Measurements from ENCODE around the gene YOD1. TPM values are rescaled to one million over a fixed set of nuclear protein-coding genes. Genes with fewer than 3 reads are reported as not detected.
"Not testable (repeated sequence)": the region's sequence is repeated elsewhere in the genome, so short reads cannot be mapped to it uniquely, and the experiment has no call there.

Gene YOD1
- total RNA-seq, 1 donor from 2014 or later: 8.0 TPM

DNA sequence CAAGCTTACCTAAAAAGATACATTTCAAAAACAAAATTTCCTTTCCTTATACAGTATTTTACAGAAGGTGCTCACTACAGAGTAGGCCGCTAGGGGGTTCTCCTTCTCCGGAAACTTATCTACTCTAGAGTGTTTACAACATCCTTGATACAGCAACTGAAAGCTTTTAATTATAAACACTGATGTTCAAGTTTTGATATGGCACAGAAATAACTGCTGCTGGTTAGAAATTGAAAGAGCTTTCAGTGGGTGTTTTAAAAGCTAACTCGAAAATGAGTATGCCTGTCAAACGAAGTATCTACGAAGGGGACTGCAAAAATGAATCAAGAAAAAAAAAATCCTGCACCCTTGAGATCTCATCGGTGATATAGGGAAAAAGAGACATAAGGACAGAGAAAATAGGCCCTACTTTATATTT is 1.0 kb downstream of the YOD1 start:
- H3K27me3 Mint-ChIP-seq: peaks cover 2% of the 10 kb centered on the region
- H3K9me3 Mint-ChIP-seq: no peaks in the 10 kb centered on the region
- peaks cover 31% of the 10 kb centered on the region for H3K36me3 Mint-ChIP-seq (ENCODE audit: low read depth)
- peaks cover 48% of the 10 kb centered on the region for H3K4me1 Mint-ChIP-seq
- intact Hi-C loops (cut with micrococcal nuclease): loop anchor here (1.0 to 5.0 kb wide), 6 partner anchors 28 to 702 kb away; partner anchors contain the start of genes CD46 and FCMR
- H3K4me3 Mint-ChIP-seq: peak overlapping the region; percentile 98
- peak overlapping the region; percentile 96 for H3K27ac Mint-ChIP-seq
- peak; percentile 86 for DNase-seq

GRCh38 chr1:207049514-207049913 is 1.5 kb downstream of the YOD1 start:
- peaks cover 50% of the 10 kb centered on the region for H3K4me1 Mint-ChIP-seq
- no peaks in the 10 kb centered on the region for H3K9me3 Mint-ChIP-seq
- peak overlapping the region; percentile 96 for H3K27ac Mint-ChIP-seq
- intact Hi-C loops (cut with micrococcal nuclease): no loop called here
- peaks cover 2% of the 10 kb centered on the region for H3K27me3 Mint-ChIP-seq
- DNase-seq: no peak
- peak overlapping the region; percentile 98 for H3K4me3 Mint-ChIP-seq
- H3K36me3 Mint-ChIP-seq (ENCODE audit: low read depth): peaks cover 34% of the 10 kb centered on the region

GRCh38 chr1:207049054-207049453 is 2.0 kb downstream of the YOD1 start:
- H3K27ac Mint-ChIP-seq: no peak overlapping the region
- H3K9me3 Mint-ChIP-seq: no peaks in the 10 kb centered on the region
- intact Hi-C loops (cut with micrococcal nuclease): no loop called here
- DNase-seq: no peak
- H3K4me3 Mint-ChIP-seq: peak overlapping the region; percentile 98
- H3K4me1 Mint-ChIP-seq: peaks cover 47% of the 10 kb centered on the region
- peaks cover 2% of the 10 kb centered on the region for H3K27me3 Mint-ChIP-seq
- peaks cover 37% of the 10 kb centered on the region for H3K36me3 Mint-ChIP-seq (ENCODE audit: low read depth)

- DNase-seq: no peak
- Mint-ChIP-seq H3K9me3 (no peaks in the 10 kb centered on the region), H3K4me3 (no peak overlapping the region), H3K27ac (no peak overlapping the region), H3K4me1 (peaks cover 42% of the 10 kb centered on the region), H3K36me3 (ENCODE audit: low read depth) (peaks cover 41% of the 10 kb centered on the region), H3K27me3 (peaks cover under 1% of the 10 kb centered on the region)
- intact Hi-C loops (cut with micrococcal nuclease): no loop called here
These were observed 3.0 kb downstream of the YOD1 start for GRCh38 chr1:207048041-207048440.

- H3K36me3 Mint-ChIP-seq (ENCODE audit: low read depth): peaks cover 41% of the 10 kb centered on the region
- no peak overlapping the region for H3K27ac Mint-ChIP-seq
- intact Hi-C loops (cut with micrococcal nuclease): no loop called here
- no peak for DNase-seq
- H3K27me3 Mint-ChIP-seq: no peaks in the 10 kb centered on the region
- H3K4me3 Mint-ChIP-seq: no peak overlapping the region
- no peaks in the 10 kb centered on the region for H3K9me3 Mint-ChIP-seq
- peaks cover 36% of the 10 kb centered on the region for H3K4me1 Mint-ChIP-seq
These were observed 3.5 kb downstream of the YOD1 start for GRCh38 chr1:207047505-207047904.

GRCh38 chr1:207045453-207045852 is 5.6 kb downstream of the YOD1 start:
- Mint-ChIP-seq H3K36me3 (ENCODE audit: low read depth) (peaks cover 41% of the 10 kb centered on the region), H3K27me3 (no peaks in the 10 kb centered on the region), H3K4me3 (no peak overlapping the region), H3K9me3 (no peaks in the 10 kb centered on the region), H3K27ac (no peak overlapping the region), H3K4me1 (peaks cover 27% of the 10 kb centered on the region)
- DNase-seq: no peak
- intact Hi-C loops (cut with micrococcal nuclease): no loop called here

GRCh38 chr1:207041397-207041796 is 9.6 kb downstream of the YOD1 start:
- H3K4me3 Mint-ChIP-seq; H3K4me1 Mint-ChIP-seq; intact Hi-C loops (cut with micrococcal nuclease); H3K27me3 Mint-ChIP-seq; H3K9me3 Mint-ChIP-seq; DNase-seq; H3K27ac Mint-ChIP-seq: not testable (repeated sequence)
- H3K36me3 Mint-ChIP-seq (ENCODE audit: low read depth): peaks cover 16% of the 10 kb centered on the region

DNA sequence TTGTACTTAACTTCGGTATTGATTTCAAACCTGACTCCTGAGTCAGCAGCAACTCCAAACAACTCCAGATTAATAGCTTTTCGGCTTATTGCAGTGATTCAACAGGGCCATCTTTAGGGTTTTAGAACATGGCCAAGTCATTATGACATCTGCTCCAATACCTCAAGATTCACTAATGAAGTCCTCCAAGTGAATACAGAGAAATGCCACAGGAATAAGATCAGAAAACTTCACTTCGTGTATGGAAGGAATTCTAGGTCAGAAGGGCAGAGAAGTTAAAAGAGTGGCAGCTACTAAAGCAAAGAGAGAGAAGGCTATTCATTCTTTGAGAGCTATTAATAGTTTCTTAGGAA is 10.9 kb downstream of the YOD1 start:
- Mint-ChIP-seq H3K4me1 (peaks cover 5% of the 10 kb centered on the region), H3K9me3 (no peaks in the 10 kb centered on the region), H3K36me3 (ENCODE audit: low read depth) (peaks cover 10% of the 10 kb centered on the region)

DNA sequence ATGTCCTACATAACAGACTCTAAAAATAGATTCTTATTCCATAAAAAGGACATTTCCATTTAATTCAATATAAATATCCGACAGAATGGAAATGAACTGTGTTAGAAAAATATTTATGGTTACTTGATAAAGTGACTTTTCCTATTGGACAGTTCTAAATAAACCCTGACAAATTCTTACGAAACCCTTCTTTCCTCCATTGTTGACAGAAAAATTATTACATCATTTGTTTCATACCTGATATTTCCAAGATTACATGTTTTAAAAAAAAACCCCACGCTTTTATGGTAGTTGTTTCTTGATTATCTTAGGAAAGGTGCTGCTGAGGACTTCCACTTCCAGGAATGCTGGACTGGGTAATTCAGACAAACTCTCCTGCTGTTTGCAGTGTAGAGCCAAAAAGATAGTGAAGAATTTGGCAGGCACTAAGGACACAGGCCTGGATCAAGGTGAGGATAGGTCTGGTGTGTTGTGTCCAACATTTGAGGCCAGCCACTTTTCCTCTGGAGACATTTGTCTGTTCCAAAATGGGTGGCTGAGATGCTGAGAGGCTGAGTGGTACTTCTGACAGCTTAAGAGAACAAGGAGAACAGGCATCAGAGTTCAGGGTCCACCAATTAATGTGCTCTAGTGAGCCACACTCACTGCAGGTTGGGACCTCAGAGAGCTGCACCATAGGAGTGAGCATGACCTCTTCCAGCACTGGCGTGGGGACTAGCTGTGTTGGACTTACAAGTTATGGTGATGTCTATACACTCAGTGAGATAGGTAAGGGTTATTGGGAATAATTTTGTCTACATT is 11.4 kb downstream of the YOD1 start:
- DNase-seq: no peak
- Mint-ChIP-seq H3K36me3 (ENCODE audit: low read depth) (peaks cover 7% of the 10 kb centered on the region), H3K9me3 (no peaks in the 10 kb centered on the region), H3K4me1 (peaks cover under 1% of the 10 kb centered on the region), H3K27me3 (peaks cover 1% of the 10 kb centered on the region), H3K27ac (no peak overlapping the region), H3K4me3 (no peak overlapping the region)
- intact Hi-C loops (cut with micrococcal nuclease): no loop called here

More for the DNA sequence above, 10.9 kb downstream of the YOD1 start:
- Mint-ChIP-seq H3K27me3 (peaks cover 1% of the 10 kb centered on the region), H3K4me3 (no peak overlapping the region), H3K27ac (no peak overlapping the region)
- intact Hi-C loops (cut with micrococcal nuclease): no loop called here
- no peak for DNase-seq

DNA sequence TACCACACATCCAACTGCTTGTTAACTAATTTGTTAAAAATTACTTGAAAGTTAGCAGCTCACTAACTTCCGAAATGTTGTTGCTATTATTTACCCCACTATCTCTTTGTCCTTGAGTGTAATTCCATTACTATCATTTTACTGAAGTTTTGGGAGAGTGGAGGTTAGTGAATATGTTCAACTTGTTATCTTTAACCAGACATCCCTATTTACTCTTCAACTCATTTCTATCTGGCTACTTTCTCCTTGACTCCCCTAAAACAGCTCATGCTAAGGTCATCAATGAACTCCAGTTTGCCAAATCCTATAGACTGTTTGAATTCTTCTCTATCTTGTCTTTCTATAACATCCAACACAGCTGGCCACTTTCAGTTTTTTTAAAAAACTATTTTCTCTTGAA is 14.1 kb downstream of the YOD1 start:
- no peak for DNase-seq
- Mint-ChIP-seq H3K27me3 (peaks cover 16% of the 10 kb centered on the region), H3K27ac (no peak overlapping the region), H3K4me3 (no peak overlapping the region), H3K9me3 (no peaks in the 10 kb centered on the region), H3K4me1 (no peaks in the 10 kb centered on the region), H3K36me3 (ENCODE audit: low read depth) (no peaks in the 10 kb centered on the region)
- intact Hi-C loops (cut with micrococcal nuclease): no loop called here

DNA sequence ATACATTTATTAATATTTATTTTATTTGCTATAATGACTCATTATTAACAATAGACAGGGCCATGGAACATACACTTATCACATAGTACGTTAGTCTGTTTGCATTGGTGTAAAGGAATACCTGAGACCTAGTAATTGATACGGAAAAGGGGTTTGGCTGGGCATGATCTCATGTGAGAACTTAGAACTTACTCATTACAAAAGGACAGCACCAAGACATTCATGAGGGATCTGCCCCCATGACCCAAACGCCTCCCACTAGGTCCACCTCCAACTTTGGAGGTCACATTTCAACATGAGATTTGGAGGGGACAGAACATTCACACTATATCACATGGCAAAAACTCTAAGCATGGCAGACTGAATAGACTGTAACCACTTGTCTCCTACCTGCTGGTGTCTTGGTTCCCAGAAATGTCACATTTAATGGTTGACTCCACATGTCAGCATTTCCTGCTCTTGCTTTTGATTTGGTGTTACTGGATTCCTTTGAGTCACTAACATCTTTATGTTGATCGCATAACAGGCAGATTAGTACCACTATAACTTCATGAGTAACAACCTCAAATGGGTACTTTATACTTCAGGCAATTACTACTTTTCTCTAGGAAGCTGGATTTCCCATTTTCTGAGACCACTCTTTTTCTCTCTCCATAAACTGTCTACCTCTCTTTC is 15.0 kb downstream of the YOD1 start:
- H3K4me1 Mint-ChIP-seq: no peaks in the 10 kb centered on the region
- DNase-seq: no peak
- H3K4me3 Mint-ChIP-seq: no peak overlapping the region
- H3K27ac Mint-ChIP-seq: no peak overlapping the region
- H3K36me3 Mint-ChIP-seq (ENCODE audit: low read depth): no peaks in the 10 kb centered on the region
- H3K27me3 Mint-ChIP-seq: peaks cover 25% of the 10 kb centered on the region
- H3K9me3 Mint-ChIP-seq: no peaks in the 10 kb centered on the region
- intact Hi-C loops (cut with micrococcal nuclease): no loop called here

DNA sequence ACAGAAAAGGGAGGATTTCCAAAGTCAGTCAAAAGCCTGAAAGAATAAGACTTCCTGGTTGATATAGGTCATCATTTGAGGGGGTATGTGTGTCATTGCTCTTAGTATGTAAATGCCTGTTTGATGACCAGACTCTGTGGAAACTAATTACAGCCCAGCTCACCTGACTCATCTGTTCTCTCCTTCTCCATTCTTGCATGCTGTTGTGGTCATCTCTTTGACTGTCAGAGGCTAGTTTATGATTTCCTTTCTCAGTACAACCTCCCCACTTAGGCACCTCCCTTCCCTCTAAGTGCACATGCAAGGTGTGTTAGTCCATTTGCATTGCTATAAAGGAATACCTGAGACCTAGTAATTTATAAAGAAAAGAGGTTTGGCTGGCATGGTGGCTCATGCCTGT is 16.0 kb downstream of the YOD1 start:
- H3K27ac Mint-ChIP-seq: no peak overlapping the region
- intact Hi-C loops (cut with micrococcal nuclease): no loop called here
- no peaks in the 10 kb centered on the region for H3K36me3 Mint-ChIP-seq (ENCODE audit: low read depth)
- H3K4me1 Mint-ChIP-seq: no peaks in the 10 kb centered on the region
- H3K9me3 Mint-ChIP-seq: no peaks in the 10 kb centered on the region
- H3K27me3 Mint-ChIP-seq: peaks cover 33% of the 10 kb centered on the region
- DNase-seq: no peak
- H3K4me3 Mint-ChIP-seq: no peak overlapping the region

DNA sequence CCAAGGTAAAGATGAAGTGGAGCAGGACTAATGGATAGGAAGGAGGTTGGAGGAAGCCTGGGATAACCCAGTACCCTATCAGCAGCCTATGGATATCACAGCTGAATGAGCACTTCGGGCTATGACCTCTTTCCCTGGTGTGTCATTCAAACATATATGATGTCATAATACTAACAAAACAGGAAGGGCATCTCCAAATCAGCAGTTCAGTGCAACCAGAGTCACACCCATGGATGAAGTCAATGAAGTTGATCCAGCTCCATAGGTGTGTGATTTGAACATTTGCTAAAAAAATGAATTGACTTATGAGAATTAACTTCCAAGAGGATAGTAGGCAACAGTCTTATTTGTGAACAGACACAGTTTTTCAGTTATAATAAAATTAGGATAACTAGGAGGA is 16.8 kb downstream of the YOD1 start:
- Mint-ChIP-seq H3K4me1 (no peaks in the 10 kb centered on the region), H3K27me3 (peaks cover 37% of the 10 kb centered on the region), H3K9me3 (no peaks in the 10 kb centered on the region), H3K36me3 (ENCODE audit: low read depth) (no peaks in the 10 kb centered on the region), H3K27ac (no peak overlapping the region), H3K4me3 (no peak overlapping the region)
- intact Hi-C loops (cut with micrococcal nuclease): no loop called here
- DNase-seq: no peak

DNA sequence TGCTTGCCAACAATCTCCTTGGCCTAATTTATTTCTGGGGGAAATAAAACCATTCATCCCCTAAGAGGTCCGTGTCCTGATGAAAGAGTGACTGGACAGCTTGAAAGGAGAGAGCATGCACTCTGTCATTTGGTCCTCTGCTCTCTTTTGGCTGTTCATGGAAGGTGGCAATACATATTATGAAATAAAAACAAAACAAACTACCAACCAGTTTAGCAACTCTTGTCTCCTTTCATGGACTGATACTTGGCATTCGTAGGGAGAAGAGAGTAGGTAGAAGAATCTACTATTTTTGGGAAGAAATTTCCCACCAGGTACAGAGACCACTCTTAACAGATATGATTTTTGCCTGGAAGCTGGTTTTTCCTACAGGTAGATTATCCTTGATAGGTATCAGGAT is 17.7 kb downstream of the YOD1 start:
- intact Hi-C loops (cut with micrococcal nuclease): no loop called here
- H3K9me3 Mint-ChIP-seq: no peaks in the 10 kb centered on the region
- no peak for DNase-seq
- H3K27ac Mint-ChIP-seq: no peak overlapping the region
- H3K27me3 Mint-ChIP-seq: peaks cover 42% of the 10 kb centered on the region
- H3K4me3 Mint-ChIP-seq: no peak overlapping the region
- H3K4me1 Mint-ChIP-seq: no peaks in the 10 kb centered on the region
- no peaks in the 10 kb centered on the region for H3K36me3 Mint-ChIP-seq (ENCODE audit: low read depth)
